GM12892 (cell line): Measurements from ENCODE around the gene ANKRD26.

Experiments used
- POLR2A ChIP-seq: IDR thresholded peaks from 2 replicates; pipeline ENCODE4 v1.6.1; 2011; ENCODE audit warnings: low read depth, low read length, control low read depth
- TAF1 ChIP-seq: IDR thresholded peaks from 2 replicates; pipeline ENCODE4 v1.6.1; 2011; ENCODE audit warnings: low read depth, mild to moderate bottlenecking, control low read depth, low read length, borderline replicate concordance

DNA sequence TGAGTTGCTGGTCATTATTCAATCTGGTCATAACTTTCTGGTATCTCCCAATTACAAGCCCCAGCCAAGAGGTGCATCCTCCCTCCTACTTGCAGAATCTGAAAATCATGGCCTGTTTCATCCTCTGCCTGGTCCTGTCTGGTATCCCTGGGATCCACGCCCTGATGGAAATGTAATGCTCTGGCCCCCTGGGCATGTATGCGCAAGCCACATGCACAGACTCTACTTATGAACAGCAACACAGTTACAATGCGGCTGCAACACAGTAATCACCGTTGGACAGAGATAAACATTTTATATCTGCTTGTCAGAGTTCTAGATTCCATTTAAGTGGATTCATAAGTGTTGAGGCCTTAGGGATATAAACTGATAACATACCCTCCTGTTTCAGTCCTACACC lies 121.8 kb downstream of the ANKRD26 start:
- no peak for TF ChIP-seq POLR2A
- TF ChIP-seq TAF1, result no peak
